NCI-H1417 treated with DMSO at 0.1 percent for 48 hours (cell line): ENCODE measurements around the gene SLC18A3.

ENCODE experiments used
- DNase-seq: peaks from one replicate; lab custom pipeline; 2025; lab: John Stamatoyannopoulos, UW

Gene SLC18A3

GRCh38 chr10:49651039-49651835 is 41.1 kb downstream of the SLC18A3 start:
- no peak for DNase-seq

- no peak for DNase-seq
Observed at GRCh38 chr10:49651917-49652316, 41.8 kb downstream of the SLC18A3 start.

DNA sequence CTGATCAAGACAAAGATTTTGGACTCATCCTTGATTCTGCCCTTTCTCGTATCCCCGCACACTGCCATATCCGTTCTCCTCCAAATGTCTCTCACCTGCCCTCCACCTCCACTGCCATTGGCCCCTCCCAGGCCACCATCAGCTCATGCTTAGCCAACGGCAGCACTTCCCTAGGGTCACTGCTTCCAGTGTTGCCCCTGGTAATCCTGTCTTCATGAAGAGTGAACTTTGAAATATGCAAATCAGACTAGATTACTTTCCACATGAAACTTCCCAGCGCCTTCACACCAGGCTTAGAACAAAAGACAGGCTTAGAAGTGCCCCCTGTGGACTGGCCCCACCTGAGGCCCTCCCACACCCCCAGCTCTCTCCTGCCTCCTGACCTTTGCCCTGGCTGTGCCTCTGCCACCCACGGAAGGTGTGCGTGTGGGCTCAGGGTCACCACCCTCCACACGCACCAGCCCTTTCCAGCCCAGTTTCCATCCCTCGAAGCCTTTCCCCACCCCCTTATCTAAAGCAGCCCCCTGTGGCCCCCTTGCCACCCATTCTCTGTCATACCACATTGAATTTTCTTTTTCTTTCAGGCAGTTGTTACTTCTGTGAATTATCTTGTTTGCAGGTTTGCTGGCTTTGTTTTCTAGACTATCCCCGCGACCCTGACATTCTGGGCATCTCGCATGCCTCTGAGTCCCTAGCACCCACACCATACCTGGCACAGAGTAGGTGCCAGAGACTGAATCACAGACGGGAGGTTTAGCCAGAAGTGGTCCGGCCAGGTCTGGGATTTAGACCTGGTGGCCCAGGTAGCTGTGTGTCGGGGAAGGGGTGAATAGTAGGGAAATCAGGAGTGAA is 42.5 kb downstream of the SLC18A3 start:
- no peak for DNase-seq

GRCh38 chr10:49653273-49653929 is 43.3 kb downstream of the SLC18A3 start:
- DNase-seq, result no peak

- no peak for DNase-seq
Observed at GRCh38 chr10:49654036-49654693, 44.1 kb downstream of the SLC18A3 start.

DNA sequence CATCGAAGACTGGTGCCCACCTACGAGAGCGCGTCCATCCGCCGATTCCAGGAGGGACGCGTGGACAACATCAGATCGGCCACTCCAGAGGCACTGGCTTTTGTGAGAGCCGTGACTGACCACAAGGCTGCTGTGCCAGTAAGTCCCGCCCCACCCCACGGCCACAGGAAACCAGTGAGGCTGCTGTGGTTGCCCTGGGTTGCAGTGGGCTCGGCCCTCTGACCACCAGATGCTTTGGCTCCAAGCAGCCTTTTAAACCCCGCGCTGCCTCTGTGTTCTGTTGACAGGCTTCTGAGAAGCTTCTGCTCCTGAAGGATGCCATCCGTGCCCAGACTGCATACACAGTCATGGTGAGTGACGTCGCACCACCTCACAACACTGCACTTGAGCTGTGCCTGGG is 45.0 kb downstream of the SLC18A3 start:
- no peak for DNase-seq

DNA sequence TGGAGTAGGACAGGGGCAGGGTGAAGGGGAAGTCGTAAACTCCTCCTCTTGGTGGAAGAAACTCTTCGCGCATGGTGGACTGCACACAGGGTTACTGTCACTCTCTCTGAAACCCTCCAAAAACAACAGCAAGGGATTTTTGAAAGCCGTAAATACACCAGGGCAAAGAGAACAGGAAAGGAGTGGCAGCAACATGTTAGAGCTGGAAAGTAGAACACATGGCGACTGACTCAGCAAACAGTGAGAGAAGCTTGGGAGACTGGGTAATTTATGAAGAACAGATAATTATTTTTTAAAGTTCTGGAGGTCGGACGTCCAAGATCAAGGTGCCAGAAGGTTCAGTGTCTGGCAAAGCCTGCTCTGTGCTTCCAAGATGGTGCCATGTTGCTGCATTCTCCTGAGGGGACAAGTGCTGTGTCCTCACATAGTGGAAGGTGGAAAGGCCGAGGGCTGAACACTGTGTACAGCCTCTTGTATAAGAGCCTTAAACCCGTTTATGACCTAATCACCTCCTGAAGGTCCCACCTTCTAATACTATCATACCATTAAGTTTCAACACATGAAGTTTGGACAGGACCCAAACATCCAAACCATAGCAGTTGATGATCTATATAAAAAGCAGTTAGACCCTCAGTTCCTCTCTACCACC is 46.9 kb downstream of the SLC18A3 start:
- no peak for DNase-seq

DNA sequence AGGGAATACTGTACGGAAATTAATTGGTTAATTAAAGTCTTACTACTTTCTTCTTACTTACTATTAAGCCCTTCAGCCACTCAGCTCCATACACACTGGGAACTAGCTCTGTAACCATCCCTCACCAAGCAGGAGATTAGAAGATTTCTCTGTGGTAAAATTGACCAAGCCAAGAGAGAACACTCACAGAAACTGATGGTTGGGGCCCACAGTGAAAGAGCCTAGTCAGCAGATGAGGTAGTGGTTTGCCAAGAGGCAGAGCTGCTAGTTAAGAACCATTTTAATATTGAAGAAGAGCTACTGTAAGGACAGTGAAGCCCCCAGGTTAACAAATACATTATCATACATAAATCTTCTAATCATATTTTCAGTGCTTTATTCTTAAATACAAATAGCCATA is 47.5 kb downstream of the SLC18A3 start:
- DNase-seq, result no peak

GRCh38 chr10:49661140-49661856 is 51.2 kb downstream of the SLC18A3 start:
- no peak for DNase-seq
